Lower leg skin (tissue), 4 donors: ENCODE measurements around the gene RAPGEF6. TPM values are rescaled to one million over a fixed set of nuclear protein-coding genes. Genes with fewer than 3 reads are reported as not detected.
A peak's percentile ranks its signal among the peaks of the same experiment; 100 is the strongest.
"Not testable (repeated sequence)": the region's sequence is repeated elsewhere in the genome, so short reads cannot be mapped to it uniquely, and the experiment has no call there.

Experiments
- DNase-seq, 2 donors: peaks; one replicate each; pipeline ENCODE4 v3.0.0-alpha.2; 2019; ENCODE audit warnings: low spot score in 2 of 2
- H3K4me3 ChIP-seq: fragments of 200-600 bp; sonication (generic); 2 replicates; pipeline ENCODE4 v1.5.1; 2017; ENCODE audit warnings: mild to moderate bottlenecking, low read depth; ENCODE audit not compliant: poor library complexity, severe bottlenecking
- CTCF ChIP-seq, 3 donors: fragments of 450-650 bp; IDR thresholded peaks; one replicate each; pipeline ENCODE4 v1.5.1; 2016; ENCODE audit warnings: antibody characterized with exemption in 3 of 3, mild to moderate bottlenecking in 3 of 3, moderate library complexity in 2 of 3
- POLR2A ChIP-seq, 2 donors: fragments of 450-650 bp; IDR thresholded peaks; one replicate each; pipeline ENCODE4 v1.6.1; 2016 to 2017; ENCODE audit warnings: antibody characterized with exemption in 2 of 2, mild to moderate bottlenecking in 1 of 2, moderate library complexity in 1 of 2
- whole genome bisulfite sequencing, 2 donors: methylation state at CpG; one replicate each; pipeline ENCODE4 v1.1.5; 2018; 5-methylcytosine and 5-hydroxymethylcytosine counted together
- intact Hi-C: fragments of 100-400 bp; cut with DNase I; formaldehyde crosslinking; loops from one replicate; pipeline ENCODE4 v1.15.0; 2023; ENCODE audit warnings: low total_unique reads
- total RNA-seq, 4 donors: library from RNA; depleted of rRNA; stranded (reverse); fragments of >200 nt; gene quantifications; one replicate each; pipeline ENCODE4 v1.1.0, GENCODE V29; 2016

Gene RAPGEF6
- total RNA-seq, 4 donors from 2014 or later, result 16.8 to 20.2 (median 18.9) TPM

- no peak for TF ChIP-seq POLR2A (IDR thresholded peaks at IDR 0.05)
- no peak for TF ChIP-seq CTCF (IDR thresholded peaks at IDR 0.05)
- 35 to 44% methylated on average over 1 of the region's 1 CpG for WGBS, 2 donors
- H3K4me3 ChIP-seq, result no peak overlapping the region
- intact Hi-C loops, result no loop called here
- no peak for DNase-seq
Observed at GRCh38 chr5:131679911-131680310, 44.9 kb upstream of the RAPGEF6 start.

- intact Hi-C loops, DNase-seq, H3K4me3 ChIP-seq: not testable (repeated sequence)
- 98% methylated on average over 10 of the region's 10 CpGs for WGBS, 2 donors
Observed at GRCh38 chr5:131678273-131678672, 43.2 kb upstream of the RAPGEF6 start.

GRCh38 chr5:131677115-131677514 is 42.1 kb upstream of the RAPGEF6 start:
- intact Hi-C loops, result no loop called here
- TF ChIP-seq CTCF (IDR thresholded peaks at IDR 0.05) (no peak), POLR2A (IDR thresholded peaks at IDR 0.05) (no peak)
- no peak overlapping the region for H3K4me3 ChIP-seq
- WGBS, 2 donors, result 83 to 88% methylated on average over 3 of the region's 3 CpGs
- no peak for DNase-seq

- H3K4me3 ChIP-seq, result no peak overlapping the region
- intact Hi-C loops, result no loop called here
- 28 to 61% methylated on average over 6 of the region's 6 CpGs for WGBS, 2 donors
- no peak for DNase-seq
- TF ChIP-seq POLR2A (IDR thresholded peaks at IDR 0.05) (no peak), CTCF (IDR thresholded peaks at IDR 0.05) (no peak)
Observed at GRCh38 chr5:131672776-131673175, 37.7 kb upstream of the RAPGEF6 start.

GRCh38 chr5:131671994-131672655 is 37.1 kb upstream of the RAPGEF6 start:
- TF ChIP-seq POLR2A (IDR thresholded peaks at IDR 0.05) (no peak), CTCF (IDR thresholded peaks at IDR 0.05) (no peak)
- peak in 1 of 2 donors; percentile 49 for DNase-seq
- intact Hi-C loops, result no loop called here
- no peak overlapping the region for H3K4me3 ChIP-seq
- 26 to 39% methylated on average over 2 of the region's 2 CpGs for WGBS, 2 donors

- TF ChIP-seq CTCF (IDR thresholded peaks at IDR 0.05) (no peak), POLR2A (IDR thresholded peaks at IDR 0.05) (no peak)
- no peak overlapping the region for H3K4me3 ChIP-seq
- intact Hi-C loops, result no loop called here
- DNase-seq, result no peak
Observed at GRCh38 chr5:131671409-131671808, 36.4 kb upstream of the RAPGEF6 start.
